ENCODE data around the gene ZHX3. TPM values are rescaled to one million over a fixed set of nuclear protein-coding genes. Genes with fewer than 3 reads are reported as not detected.

The ZHX3 gene
- total and polyA plus RNA-seq, 10 of the 15 experiments (the other 5 are each of a cell fraction or from before 2014, with no cell fraction given) = 1.3 to 14.0 (median 5.0) TPM

DNA sequence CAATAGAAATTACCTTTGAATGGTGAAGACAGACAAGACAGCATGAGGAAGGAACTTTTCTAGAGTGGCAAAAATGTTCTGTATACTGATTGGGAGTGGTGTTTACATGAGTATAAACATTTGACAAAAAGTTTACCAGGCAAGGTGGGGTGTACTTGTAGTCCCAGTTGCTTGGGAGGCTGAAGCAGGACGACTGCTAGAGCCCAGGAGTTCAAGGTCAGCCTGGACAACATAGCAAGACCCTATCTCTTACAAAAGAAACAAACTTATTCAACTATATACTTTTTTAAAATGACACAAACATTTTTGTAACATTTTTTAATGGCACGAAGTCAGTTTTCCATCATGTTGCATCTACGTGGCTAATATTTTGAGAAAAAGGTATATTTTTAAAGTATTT lies 40.5 kb downstream of the ZHX3 start (continued):
- TF ChIP-seq, protein P1, sequence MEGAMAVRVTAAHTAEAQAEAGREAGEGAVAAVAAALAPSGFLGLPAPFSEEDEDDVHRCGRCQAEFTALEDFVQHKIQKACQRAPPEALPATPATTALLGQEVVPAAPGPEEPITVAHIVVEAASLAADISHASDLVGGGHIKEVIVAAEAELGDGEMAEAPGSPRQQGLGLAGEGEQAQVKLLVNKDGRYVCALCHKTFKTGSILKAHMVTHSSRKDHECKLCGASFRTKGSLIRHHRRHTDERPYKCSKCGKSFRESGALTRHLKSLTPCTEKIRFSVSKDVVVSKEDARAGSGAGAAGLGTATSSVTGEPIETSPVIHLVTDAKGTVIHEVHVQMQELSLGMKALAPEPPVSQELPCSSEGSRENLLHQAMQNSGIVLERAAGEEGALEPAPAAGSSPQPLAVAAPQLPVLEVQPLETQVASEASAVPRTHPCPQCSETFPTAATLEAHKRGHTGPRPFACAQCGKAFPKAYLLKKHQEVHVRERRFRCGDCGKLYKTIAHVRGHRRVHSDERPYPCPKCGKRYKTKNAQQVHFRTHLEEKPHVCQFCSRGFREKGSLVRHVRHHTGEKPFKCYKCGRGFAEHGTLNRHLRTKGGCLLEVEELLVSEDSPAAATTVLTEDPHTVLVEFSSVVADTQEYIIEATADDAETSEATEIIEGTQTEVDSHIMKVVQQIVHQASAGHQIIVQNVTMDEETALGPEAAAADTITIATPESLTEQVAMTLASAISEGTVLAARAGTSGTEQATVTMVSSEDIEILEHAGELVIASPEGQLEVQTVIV (IDR thresholded peaks at IDR 0.05; ENCODE audit: borderline replicate concordance, partially characterized antibody) = no peak
- TF ChIP-seq EED (IDR thresholded peaks at IDR 0.05; ENCODE audit: low read depth) = no peak
- TF ChIP-seq POLR2AphosphoS5 (IDR thresholded peaks at IDR 0.05; ENCODE audit: low read length) = no peak
- no peak for TF ChIP-seq SMAD1 (IDR thresholded peaks at IDR 0.05; ENCODE audit: low read depth, partially characterized antibody)
- TF ChIP-seq MYB (IDR thresholded peaks at IDR 0.05; ENCODE audit: borderline replicate concordance, low read depth, low read length) = no peak
- TF ChIP-seq, protein P2, sequence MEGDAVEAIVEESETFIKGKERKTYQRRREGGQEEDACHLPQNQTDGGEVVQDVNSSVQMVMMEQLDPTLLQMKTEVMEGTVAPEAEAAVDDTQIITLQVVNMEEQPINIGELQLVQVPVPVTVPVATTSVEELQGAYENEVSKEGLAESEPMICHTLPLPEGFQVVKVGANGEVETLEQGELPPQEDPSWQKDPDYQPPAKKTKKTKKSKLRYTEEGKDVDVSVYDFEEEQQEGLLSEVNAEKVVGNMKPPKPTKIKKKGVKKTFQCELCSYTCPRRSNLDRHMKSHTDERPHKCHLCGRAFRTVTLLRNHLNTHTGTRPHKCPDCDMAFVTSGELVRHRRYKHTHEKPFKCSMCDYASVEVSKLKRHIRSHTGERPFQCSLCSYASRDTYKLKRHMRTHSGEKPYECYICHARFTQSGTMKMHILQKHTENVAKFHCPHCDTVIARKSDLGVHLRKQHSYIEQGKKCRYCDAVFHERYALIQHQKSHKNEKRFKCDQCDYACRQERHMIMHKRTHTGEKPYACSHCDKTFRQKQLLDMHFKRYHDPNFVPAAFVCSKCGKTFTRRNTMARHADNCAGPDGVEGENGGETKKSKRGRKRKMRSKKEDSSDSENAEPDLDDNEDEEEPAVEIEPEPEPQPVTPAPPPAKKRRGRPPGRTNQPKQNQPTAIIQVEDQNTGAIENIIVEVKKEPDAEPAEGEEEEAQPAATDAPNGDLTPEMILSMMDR (IDR thresholded peaks at IDR 0.05 in 2 of 3, conservative IDR thresholded peaks at IDR 0.05 in 1 of 3; ENCODE audit: control insufficient read depth in 2 of 3, extremely low read depth in 1 of 3, insufficient read depth in 1 of 3, low read depth in 3 of 3, low read length in 3 of 3) = no peak
- TF ChIP-seq, protein P3, sequence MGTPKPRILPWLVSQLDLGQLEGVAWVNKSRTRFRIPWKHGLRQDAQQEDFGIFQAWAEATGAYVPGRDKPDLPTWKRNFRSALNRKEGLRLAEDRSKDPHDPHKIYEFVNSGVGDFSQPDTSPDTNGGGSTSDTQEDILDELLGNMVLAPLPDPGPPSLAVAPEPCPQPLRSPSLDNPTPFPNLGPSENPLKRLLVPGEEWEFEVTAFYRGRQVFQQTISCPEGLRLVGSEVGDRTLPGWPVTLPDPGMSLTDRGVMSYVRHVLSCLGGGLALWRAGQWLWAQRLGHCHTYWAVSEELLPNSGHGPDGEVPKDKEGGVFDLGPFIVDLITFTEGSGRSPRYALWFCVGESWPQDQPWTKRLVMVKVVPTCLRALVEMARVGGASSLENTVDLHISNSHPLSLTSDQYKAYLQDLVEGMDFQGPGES (IDR thresholded peaks at IDR 0.05) = no peak
- no peak for TF ChIP-seq EGR1 (IDR thresholded peaks at IDR 0.05; ENCODE audit: borderline replicate concordance in 1 of 2, low read depth in 2 of 2, low read length in 2 of 2)
